Skeletal muscle satellite cell (primary cell): ENCODE results near the gene FERMT2.

ENCODE experiments used
- H3K27me3 ChIP-seq: 2 replicates; pipeline ENCODE4 v1.7.0; 2013; ENCODE audit warnings: low read length; ENCODE audit not compliant: control insufficient read depth, insufficient read depth
- H3K36me3 ChIP-seq: 2 replicates; pipeline ENCODE4 v1.7.0; 2013; ENCODE audit warnings: mild to moderate bottlenecking, control low read depth, low read length; ENCODE audit not compliant: insufficient read depth
- H3K4me1 ChIP-seq: 2 replicates; pipeline ENCODE4 v1.7.0; 2013; ENCODE audit warnings: low read length; ENCODE audit not compliant: control insufficient read depth, insufficient read depth
- H3K4me2 ChIP-seq: 2 replicates; pipeline ENCODE4 v1.7.0; 2013; ENCODE audit warnings: mild to moderate bottlenecking, low read length
- H3K4me3 ChIP-seq: 2 replicates; pipeline ENCODE4 v1.7.0; 2013; ENCODE audit warnings: low read length
- H3K9ac ChIP-seq: 2 replicates; pipeline ENCODE4 v1.7.0; 2013; ENCODE audit warnings: mild to moderate bottlenecking, low read depth, low read length, moderate library complexity
- H3K9me3 ChIP-seq: replicated peaks from 2 replicates; pipeline ENCODE4 v1.7.0; 2013; ENCODE audit warnings: mild to moderate bottlenecking, control low read depth, low read length

The FERMT2 gene

GRCh38 chr14:52960627-52961026 is 9.8 kb upstream of the FERMT2 start:
- Histone ChIP-seq H3K36me3 (no peaks in the 10 kb centered on the region), H3K4me1 (peaks cover 6% of the 10 kb centered on the region), H3K4me3 (no peak overlapping the region), H3K9ac (no peak overlapping the region), H3K4me2 (no peak overlapping the region), H3K9me3 (no peaks in the 10 kb centered on the region), H3K27me3 (no peaks in the 10 kb centered on the region)

GRCh38 chr14:52954346-52955214 is 3.7 kb upstream of the FERMT2 start:
- no peak overlapping the region for H3K4me2 ChIP-seq
- H3K4me1 ChIP-seq = peaks cover 12% of the 10 kb centered on the region
- H3K9me3 ChIP-seq = no peaks in the 10 kb centered on the region
- H3K36me3 ChIP-seq = peaks cover 3% of the 10 kb centered on the region
- H3K9ac ChIP-seq = no peak overlapping the region
- no peaks in the 10 kb centered on the region for H3K27me3 ChIP-seq
- no peak overlapping the region for H3K4me3 ChIP-seq

- no peaks in the 10 kb centered on the region for H3K27me3 ChIP-seq
- no peaks in the 10 kb centered on the region for H3K9me3 ChIP-seq
- H3K36me3 ChIP-seq = peaks cover 21% of the 10 kb centered on the region
- peak overlapping the region; percentile 93 for H3K4me2 ChIP-seq
- peaks cover 14% of the 10 kb centered on the region for H3K4me1 ChIP-seq
- H3K9ac ChIP-seq = peak overlapping the region; percentile 98
- H3K4me3 ChIP-seq = peak overlapping the region; percentile 78
These were observed 1.1 kb upstream of the FERMT2 start for GRCh38 chr14:52951681-52952554.

GRCh38 chr14:52950410-52950897 is 396 bp downstream of the FERMT2 start:
- H3K4me2 ChIP-seq = peak overlapping the region; percentile 89
- H3K27me3 ChIP-seq = no peaks in the 10 kb centered on the region
- peaks cover 22% of the 10 kb centered on the region for H3K4me1 ChIP-seq

GRCh38 chr14:52949711-52950409 is 990 bp downstream of the FERMT2 start:
- Histone ChIP-seq H3K4me1 (peaks cover 22% of the 10 kb centered on the region), H3K9me3 (no peaks in the 10 kb centered on the region), H3K27me3 (no peaks in the 10 kb centered on the region), H3K9ac (peak overlapping the region; percentile 89), H3K4me2 (peak overlapping the region; percentile 89), H3K36me3 (peaks cover 38% of the 10 kb centered on the region), H3K4me3 (peak overlapping the region; percentile 91)

More at GRCh38 chr14:52950410-52950897, 396 bp downstream of the FERMT2 start:
- Histone ChIP-seq H3K36me3 (peaks cover 32% of the 10 kb centered on the region), H3K9ac (peak overlapping the region; percentile 89), H3K4me3 (peak overlapping the region; percentile 91), H3K9me3 (no peaks in the 10 kb centered on the region)

- Histone ChIP-seq H3K36me3 (peaks cover 45% of the 10 kb centered on the region), H3K4me2 (peak overlapping the region; percentile 89), H3K9ac (peak overlapping the region; percentile 89), H3K27me3 (no peaks in the 10 kb centered on the region), H3K4me3 (peak overlapping the region; percentile 91), H3K4me1 (peaks cover 26% of the 10 kb centered on the region), H3K9me3 (no peaks in the 10 kb centered on the region)
These were observed 1.6 kb downstream of the FERMT2 start for GRCh38 chr14:52949249-52949648.

- Histone ChIP-seq H3K9ac (peak overlapping the region; percentile 89), H3K36me3 (peaks cover 49% of the 10 kb centered on the region), H3K27me3 (no peaks in the 10 kb centered on the region), H3K4me1 (peaks cover 30% of the 10 kb centered on the region), H3K4me3 (peak overlapping the region; percentile 91), H3K9me3 (no peaks in the 10 kb centered on the region), H3K4me2 (peak overlapping the region; percentile 89)
These were observed 2.0 kb downstream of the FERMT2 start for GRCh38 chr14:52948836-52949235.

GRCh38 chr14:52948039-52948438 is 2.8 kb downstream of the FERMT2 start:
- H3K4me1 ChIP-seq = peaks cover 37% of the 10 kb centered on the region
- H3K4me2 ChIP-seq = peak overlapping the region; percentile 89
- H3K27me3 ChIP-seq = no peaks in the 10 kb centered on the region
- peak overlapping the region; percentile 91 for H3K4me3 ChIP-seq
- peaks cover 55% of the 10 kb centered on the region for H3K36me3 ChIP-seq
- H3K9ac ChIP-seq = peak overlapping the region; percentile 89
- H3K9me3 ChIP-seq = no peaks in the 10 kb centered on the region

GRCh38 chr14:52944254-52944653 is 6.6 kb downstream of the FERMT2 start:
- H3K4me3 ChIP-seq = no peak overlapping the region
- no peak overlapping the region for H3K9ac ChIP-seq
- no peaks in the 10 kb centered on the region for H3K27me3 ChIP-seq

GRCh38 chr14:52939427-52939826 is 11.4 kb downstream of the FERMT2 start:
- peaks cover 36% of the 10 kb centered on the region for H3K36me3 ChIP-seq
- H3K4me3 ChIP-seq = no peak overlapping the region
- H3K4me2 ChIP-seq = no peak overlapping the region
- peaks cover 66% of the 10 kb centered on the region for H3K4me1 ChIP-seq
- H3K9me3 ChIP-seq = no peaks in the 10 kb centered on the region
- no peaks in the 10 kb centered on the region for H3K27me3 ChIP-seq
- H3K9ac ChIP-seq = no peak overlapping the region

More at GRCh38 chr14:52944254-52944653, 6.6 kb downstream of the FERMT2 start:
- H3K9me3 ChIP-seq = no peaks in the 10 kb centered on the region
- H3K4me2 ChIP-seq = peak overlapping the region; percentile 24
- H3K4me1 ChIP-seq = peaks cover 43% of the 10 kb centered on the region
- peaks cover 69% of the 10 kb centered on the region for H3K36me3 ChIP-seq

GRCh38 chr14:52937869-52938268 is 13.0 kb downstream of the FERMT2 start:
- H3K9me3 ChIP-seq = no peaks in the 10 kb centered on the region
- H3K4me2 ChIP-seq = peak overlapping the region; percentile 27
- peaks cover 56% of the 10 kb centered on the region for H3K4me1 ChIP-seq
- H3K27me3 ChIP-seq = no peaks in the 10 kb centered on the region
- peaks cover 23% of the 10 kb centered on the region for H3K36me3 ChIP-seq
- no peak overlapping the region for H3K9ac ChIP-seq
- no peak overlapping the region for H3K4me3 ChIP-seq
